Parathyroid adenoma (tissue), 2 donors: ENCODE measurements around the gene MON1A.

Experiments used
- H2AFZ ChIP-seq: fragments of 300-600 bp; sonication (generic); one replicate; pipeline ENCODE4 v1.7.0; 2017; ENCODE audit warnings: antibody characterized with exemption, mild to moderate bottlenecking
- H3K27ac ChIP-seq: fragments of 300-600 bp; sonication (generic); one replicate; pipeline ENCODE4 v1.7.0; 2017
- H3K27me3 ChIP-seq: fragments of 300-600 bp; sonication (generic); one replicate; pipeline ENCODE4 v1.7.0; 2017; ENCODE audit warnings: low read length; ENCODE audit not compliant: control insufficient read depth, insufficient read depth
- H3K36me3 ChIP-seq: fragments of 300-600 bp; sonication (generic); one replicate; pipeline ENCODE4 v1.7.0; 2017; ENCODE audit warnings: low read length; ENCODE audit not compliant: control insufficient read depth, insufficient read depth
- H3K4me1 ChIP-seq: fragments of 300-600 bp; sonication (generic); one replicate; pipeline ENCODE4 v1.7.0; 2017; ENCODE audit warnings: control low read depth
- H3K4me2 ChIP-seq: fragments of 300-600 bp; sonication (generic); one replicate; pipeline ENCODE4 v1.7.0; 2017; ENCODE audit warnings: low read length
- H3K4me3 ChIP-seq: fragments of 300-600 bp; sonication (generic); one replicate; pipeline ENCODE4 v1.7.0; 2017; ENCODE audit warnings: low read depth, low read length
- H3K79me2 ChIP-seq: fragments of 300-600 bp; sonication (generic); one replicate; pipeline ENCODE4 v1.7.0; 2017; ENCODE audit warnings: control low read depth
- H3K9ac ChIP-seq: fragments of 300-600 bp; sonication (generic); one replicate; pipeline ENCODE4 v1.7.0; 2017; ENCODE audit warnings: mild to moderate bottlenecking
- H3K9me3 ChIP-seq: fragments of 300-600 bp; sonication (generic); one replicate; pipeline ENCODE4 v1.7.0; 2017; ENCODE audit warnings: low read length; ENCODE audit not compliant: control insufficient read depth
- CTCF ChIP-seq: fragments of 300-600 bp; sonication (generic); IDR thresholded peaks from one replicate; pipeline ENCODE4 v1.7.0; 2017; ENCODE audit warnings: antibody characterized with exemption, mild to moderate bottlenecking
- donor health status: primary hyperparathyroidism.

The MON1A gene

GRCh38 chr3:49886922-49887265 lies 42.7 kb downstream of the MON1A start:
- Histone ChIP-seq H3K27me3 (no peaks in the 10 kb centered on the region), H3K9ac (no peak overlapping the region), H3K4me1 (no peaks in the 10 kb centered on the region), H3K9me3 (no peaks in the 10 kb centered on the region), H3K27ac (no peak overlapping the region), H3K4me2 (no peak overlapping the region), H3K79me2 (no peaks in the 10 kb centered on the region), H3K4me3 (no peak overlapping the region), H2AFZ (no peak overlapping the region), H3K36me3 (no peaks in the 10 kb centered on the region)
- TF ChIP-seq CTCF = no peak

GRCh38 chr3:49883998-49884397 lies 45.6 kb downstream of the MON1A start:
- Histone ChIP-seq H2AFZ (no peak overlapping the region), H3K27ac (no peak overlapping the region)
- TF ChIP-seq CTCF = no peak

GRCh38 chr3:49882166-49882565 lies 47.4 kb downstream of the MON1A start:
- TF ChIP-seq CTCF = no peak
- H3K9ac ChIP-seq = no peak overlapping the region

More at GRCh38 chr3:49883998-49884397, 45.6 kb downstream of the MON1A start:
- Histone ChIP-seq H3K9me3 (no peaks in the 10 kb centered on the region), H3K4me2 (no peak overlapping the region), H3K4me1 (no peaks in the 10 kb centered on the region), H3K36me3 (no peaks in the 10 kb centered on the region), H3K4me3 (no peak overlapping the region), H3K79me2 (no peaks in the 10 kb centered on the region), H3K9ac (no peak overlapping the region), H3K27me3 (no peaks in the 10 kb centered on the region)

GRCh38 chr3:49880581-49881315 lies 48.9 kb downstream of the MON1A start:
- TF ChIP-seq CTCF = no peak
- Histone ChIP-seq H3K4me2 (no peak overlapping the region), H3K4me1 (no peaks in the 10 kb centered on the region), H2AFZ (no peak overlapping the region), H3K9ac (no peak overlapping the region), H3K4me3 (no peak overlapping the region), H3K27ac (no peak overlapping the region), H3K36me3 (no peaks in the 10 kb centered on the region), H3K27me3 (no peaks in the 10 kb centered on the region), H3K9me3 (no peaks in the 10 kb centered on the region), H3K79me2 (no peaks in the 10 kb centered on the region)

More at GRCh38 chr3:49882166-49882565, 47.4 kb downstream of the MON1A start:
- Histone ChIP-seq H2AFZ (no peak overlapping the region), H3K9me3 (no peaks in the 10 kb centered on the region), H3K36me3 (no peaks in the 10 kb centered on the region), H3K79me2 (no peaks in the 10 kb centered on the region), H3K27ac (no peak overlapping the region), H3K4me3 (no peak overlapping the region), H3K4me2 (no peak overlapping the region), H3K4me1 (no peaks in the 10 kb centered on the region), H3K27me3 (no peaks in the 10 kb centered on the region)

- Histone ChIP-seq H3K27me3 (no peaks in the 10 kb centered on the region), H3K4me1 (no peaks in the 10 kb centered on the region), H3K79me2 (no peaks in the 10 kb centered on the region), H3K9me3 (no peaks in the 10 kb centered on the region), H3K36me3 (no peaks in the 10 kb centered on the region), H3K9ac (no peak overlapping the region), H3K4me2 (no peak overlapping the region), H3K27ac (no peak overlapping the region), H3K4me3 (no peak overlapping the region), H2AFZ (no peak overlapping the region)
- TF ChIP-seq CTCF = no peak
Measured at GRCh38 chr3:49879721-49880120, 49.9 kb downstream of the MON1A start.
